ENCODE results near the gene RASA3. TPM values are rescaled to one million over a fixed set of nuclear protein-coding genes. Genes with fewer than 3 reads are reported as not detected.

The RASA3 gene
- total RNA-seq, 1 experiment from 2014 or later, result 22.3 TPM

GRCh38 chr13:114157869-114158495 is 25.6 kb upstream of the RASA3 start:
- H3K4me3 Mint-ChIP-seq, result no peak overlapping the region
- H3K4me1 Mint-ChIP-seq, result peaks cover 4% of the 10 kb centered on the region; the same call in 1 of the 2 replicates
- ChIA-PET POLR2A (no interaction called here), CTCF (no interaction called here)
- DNase-seq (ENCODE audit: low spot score) (no peak), ATAC-seq (no peak)
- TF ChIP-seq ZNF512 (CRISPR knock-in tag; IDR thresholded peaks at IDR 0.05; ENCODE audit: borderline replicate concordance), result no peak
- TF ChIP-seq ZNF396 (CRISPR knock-in tag; IDR thresholded peaks at IDR 0.05; ENCODE audit: borderline replicate concordance), result no peak
- no peak for TF ChIP-seq ZNF138 (CRISPR knock-in tag; conservative IDR thresholded peaks at IDR 0.05)
- TF ChIP-seq ZNF671 (CRISPR knock-in tag; IDR thresholded peaks at IDR 0.05), result no peak
- no peak overlapping the region for H3K27ac Mint-ChIP-seq
- no peaks in the 10 kb centered on the region for H3K36me3 Mint-ChIP-seq
- no peaks in the 10 kb centered on the region; the same call in 1 of the 2 replicates for H3K27me3 Mint-ChIP-seq (ENCODE audit: low read depth)
- peaks cover 8% of the 10 kb centered on the region for H3K9me3 Mint-ChIP-seq

- ChIA-PET POLR2A (no interaction called here), CTCF (no interaction called here)
- Mint-ChIP-seq H3K4me3 (no peak overlapping the region), H3K4me1 (no peaks in the 10 kb centered on the region), H3K9me3 (peaks cover 8% of the 10 kb centered on the region), H3K27me3 (ENCODE audit: low read depth) (no peaks in the 10 kb centered on the region; the same call in 1 of the 2 replicates), H3K36me3 (no peaks in the 10 kb centered on the region), H3K27ac (no peak overlapping the region)
- TF ChIP-seq ZNF532 (CRISPR knock-in tag; IDR thresholded peaks at IDR 0.05; ENCODE audit: borderline replicate concordance) (no peak), AR (CRISPR knock-in tag; IDR thresholded peaks at IDR 0.05) (no peak), TP53 (CRISPR knock-in tag; IDR thresholded peaks at IDR 0.05) (no peak), GRHL2 (CRISPR knock-in tag; IDR thresholded peaks at IDR 0.05; ENCODE audit: insufficient replicate concordance, severe bottlenecking) (no peak), PRRX2 (CRISPR knock-in tag; IDR thresholded peaks at IDR 0.05) (no peak)
- DNase-seq (ENCODE audit: low spot score) (no peak), ATAC-seq (no peak)
Observed at GRCh38 chr13:114155926-114156883, 23.8 kb upstream of the RASA3 start.

GRCh38 chr13:114155320-114155719 is 22.9 kb upstream of the RASA3 start:
- ChIA-PET POLR2A (no interaction called here), CTCF (no interaction called here)
- ATAC-seq (no peak), DNase-seq (ENCODE audit: low spot score) (no peak)
- no peak overlapping the region for H3K27ac Mint-ChIP-seq
- H3K4me1 Mint-ChIP-seq, result no peaks in the 10 kb centered on the region
- no peak overlapping the region for H3K4me3 Mint-ChIP-seq
- no peak for TF ChIP-seq ZNF425 (CRISPR knock-in tag; conservative IDR thresholded peaks at IDR 0.05)
- TF ChIP-seq CREM (CRISPR knock-in tag; IDR thresholded peaks at IDR 0.05), result no peak
- TF ChIP-seq JAZF1 (CRISPR knock-in tag; IDR thresholded peaks at IDR 0.05), result no peak
- no peak for TF ChIP-seq E2F5 (CRISPR knock-in tag; IDR thresholded peaks at IDR 0.05)
- peaks cover 8% of the 10 kb centered on the region for H3K9me3 Mint-ChIP-seq
- H3K36me3 Mint-ChIP-seq, result no peaks in the 10 kb centered on the region
- H3K27me3 Mint-ChIP-seq (ENCODE audit: low read depth), result no peaks in the 10 kb centered on the region; the same call in 1 of the 2 replicates
